Stimulated activated CD4-positive, alpha-beta T cell treated with anti-CD3 and anti-CD28 coated beads, Interleukin-15, amount 100 ng/mL, for 48 hours (primary cell): ENCODE measurements around the gene KLHL5.
"Not testable (repeated sequence)": the region's sequence is repeated elsewhere in the genome, so short reads cannot be mapped to it uniquely, and the experiment has no call there.

ENCODE experiments used
- DNase-seq, 2 donors: peaks; one replicate each; pipeline ENCODE4 v3.0.0-alpha.2; 2020; ENCODE audit warnings: low read depth in 2 of 2

Gene KLHL5

DNA sequence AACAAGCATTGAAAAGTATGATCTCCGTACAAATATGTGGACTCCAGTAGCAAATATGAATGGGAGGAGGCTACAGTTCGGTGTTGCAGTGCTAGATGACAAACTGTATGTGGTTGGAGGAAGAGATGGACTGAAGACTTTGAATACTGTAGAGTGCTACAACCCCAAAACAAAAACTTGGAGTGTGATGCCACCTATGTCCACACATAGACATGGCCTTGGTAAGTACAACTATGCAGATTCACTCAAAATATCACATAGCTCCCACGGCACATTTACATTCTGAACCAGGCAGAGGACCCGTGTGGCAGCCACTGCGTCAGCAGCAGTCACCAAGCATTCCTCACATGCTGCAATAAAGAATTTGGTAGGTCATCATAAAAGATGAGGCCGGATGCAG is 41.3 kb downstream of the KLHL5 start:
- no peak for DNase-seq

DNA sequence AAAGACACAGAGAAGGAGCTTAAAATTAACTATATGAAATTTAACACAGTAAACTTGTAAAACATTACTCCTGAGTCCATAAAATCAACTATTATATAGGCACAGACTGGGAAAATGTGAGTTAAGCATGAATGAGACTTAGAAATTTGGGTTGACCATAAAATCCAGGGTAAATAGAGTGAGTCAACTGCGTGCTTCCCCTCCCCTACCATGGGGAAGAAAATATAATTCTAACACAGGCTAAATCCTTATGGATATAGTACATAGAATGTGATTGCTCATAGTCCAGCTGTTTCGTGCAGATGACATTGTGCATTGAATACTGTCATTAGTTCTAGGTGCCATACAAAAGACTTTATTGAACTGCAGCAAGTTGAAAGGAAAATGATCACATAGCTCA is 42.2 kb downstream of the KLHL5 start:
- DNase-seq, result no peak

- DNase-seq, result no peak
These were observed 44.0 kb downstream of the KLHL5 start for GRCh38 chr4:39106011-39106410.

- no peak for DNase-seq
These were observed 52.4 kb downstream of the KLHL5 start for GRCh38 chr4:39114436-39114835.

DNA sequence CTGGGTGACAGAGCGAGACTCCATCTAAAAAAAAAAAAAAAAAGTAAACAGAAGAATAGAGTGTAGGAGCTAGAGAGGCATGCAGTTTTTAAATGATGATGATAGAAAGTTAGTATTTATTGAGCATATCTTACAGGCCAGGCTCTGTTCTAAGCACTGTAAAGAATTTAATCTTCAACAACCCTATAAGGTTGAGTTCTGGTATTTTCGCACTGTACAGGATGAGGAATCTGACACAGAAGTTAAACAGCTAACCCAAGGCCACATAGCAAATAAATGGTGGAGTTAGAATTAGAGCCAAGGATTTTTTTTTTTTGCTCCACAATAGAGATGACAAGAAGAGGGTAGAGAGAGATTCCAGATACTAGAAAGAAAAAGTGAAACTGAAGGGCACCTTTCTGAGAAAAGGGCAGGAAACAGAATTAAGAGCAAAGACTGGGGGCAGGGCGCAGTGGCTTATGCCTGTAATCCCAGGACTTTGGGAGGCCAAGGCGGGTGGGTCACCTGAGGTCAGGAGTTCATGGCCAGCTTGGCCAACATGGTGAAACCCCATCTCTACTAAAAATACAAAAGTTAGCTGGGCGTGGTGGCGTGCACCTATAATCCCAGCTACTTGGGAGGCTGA is 56.1 kb downstream of the KLHL5 start:
- DNase-seq, result no peak

DNA sequence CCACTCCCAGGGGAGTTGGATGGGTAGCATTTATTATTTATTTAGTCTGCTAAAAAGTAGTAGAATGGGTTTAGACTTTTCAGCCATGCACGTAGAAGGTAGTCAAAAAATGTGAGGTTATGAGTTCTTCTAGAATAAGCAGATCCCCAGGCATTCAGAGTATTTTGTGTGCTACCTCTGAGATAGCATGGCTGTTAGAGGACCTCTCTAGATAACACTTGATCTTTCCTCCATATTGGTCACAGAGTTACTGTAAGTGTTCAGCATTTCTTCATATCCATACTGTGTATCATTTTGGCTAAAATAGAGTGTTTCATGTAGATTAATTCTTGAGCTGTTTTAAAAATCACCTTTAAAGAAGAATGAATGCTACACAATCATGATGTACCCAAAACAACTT is 58.4 kb downstream of the KLHL5 start:
- no peak for DNase-seq

- DNase-seq, result no peak
These were observed 63.0 kb downstream of the KLHL5 start for GRCh38 chr4:39124885-39125599.

DNA sequence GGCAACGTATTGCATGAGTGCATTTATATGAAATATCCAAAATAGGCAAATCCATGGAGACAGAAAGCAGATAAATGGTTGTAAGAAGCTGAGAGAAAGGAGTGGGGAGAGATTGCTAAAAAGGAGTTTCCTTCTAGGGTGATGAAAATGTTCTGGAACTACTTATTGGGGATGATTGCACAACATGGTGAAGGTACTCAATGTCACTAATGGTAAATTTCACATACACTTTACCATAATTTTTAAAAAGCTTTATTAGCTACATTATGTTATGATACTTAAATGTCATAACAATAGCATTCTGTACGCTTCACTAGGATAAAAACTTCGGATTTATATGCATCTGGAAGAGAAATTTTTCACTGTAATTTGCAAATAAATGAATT is 63.6 kb downstream of the KLHL5 start:
- DNase-seq, result no peak

- DNase-seq, result no peak
These were observed 64.4 kb downstream of the KLHL5 start for GRCh38 chr4:39126256-39127095.

GRCh38 chr4:39133623-39134022 is 71.6 kb downstream of the KLHL5 start:
- no peak for DNase-seq

DNA sequence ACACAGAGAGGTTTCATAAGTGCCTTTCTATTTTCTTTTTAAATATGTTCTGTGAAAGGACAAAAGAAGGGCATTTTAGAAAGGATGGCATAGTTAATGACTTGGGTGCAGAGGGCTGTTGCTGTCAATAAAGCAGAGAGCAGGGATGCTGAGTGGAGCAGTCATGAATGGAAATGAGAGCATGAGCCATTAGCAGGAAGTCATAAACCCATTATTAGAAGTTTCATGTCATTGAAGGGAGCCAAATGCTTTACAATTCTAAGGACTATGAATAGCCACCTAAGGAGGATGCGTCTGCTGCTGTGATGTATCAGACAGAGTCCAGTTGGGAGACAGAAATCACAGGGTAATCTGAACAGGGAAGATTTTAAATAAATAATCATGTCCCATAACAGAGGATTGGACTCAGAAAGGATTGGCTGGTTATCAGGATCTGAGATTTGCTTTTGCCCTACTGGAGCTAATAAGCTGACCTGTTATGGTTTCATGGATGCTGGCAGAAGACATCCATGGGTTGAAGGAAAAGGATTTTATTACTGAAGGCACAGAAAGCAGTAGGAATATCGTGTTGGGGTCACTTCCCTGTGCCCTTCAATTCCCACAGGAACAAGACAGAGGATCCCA is 72.8 kb downstream of the KLHL5 start:
- DNase-seq, result no peak

- not testable (repeated sequence) for DNase-seq
These were observed 76.2 kb downstream of the KLHL5 start for GRCh38 chr4:39138227-39138626.

- DNase-seq, result no peak
These were observed 84.2 kb downstream of the KLHL5 start for GRCh38 chr4:39146211-39146610.

GRCh38 chr4:39154009-39154408 is 92.0 kb downstream of the KLHL5 start:
- DNase-seq, result no peak

GRCh38 chr4:39157520-39157919 is 95.5 kb downstream of the KLHL5 start:
- DNase-seq, result no peak

DNA sequence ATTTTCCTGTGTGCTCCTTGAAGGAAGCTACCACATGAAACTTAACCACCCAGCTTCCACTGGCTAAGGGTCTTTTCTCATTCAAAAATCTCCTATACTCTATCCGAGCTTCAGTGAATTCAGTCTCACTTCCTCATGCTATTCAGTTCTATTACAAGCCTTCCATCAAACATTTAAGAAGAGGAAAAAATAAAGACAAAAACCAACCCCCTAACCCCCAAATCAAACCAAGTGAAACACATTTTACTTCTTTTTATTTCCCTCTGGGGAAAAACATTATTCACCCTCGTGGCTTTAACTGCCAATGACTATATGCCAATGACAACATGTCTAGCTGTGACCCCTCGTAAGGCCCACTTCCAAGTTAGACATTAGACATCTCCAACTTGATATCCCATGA is 104.1 kb downstream of the KLHL5 start:
- no peak for DNase-seq

DNA sequence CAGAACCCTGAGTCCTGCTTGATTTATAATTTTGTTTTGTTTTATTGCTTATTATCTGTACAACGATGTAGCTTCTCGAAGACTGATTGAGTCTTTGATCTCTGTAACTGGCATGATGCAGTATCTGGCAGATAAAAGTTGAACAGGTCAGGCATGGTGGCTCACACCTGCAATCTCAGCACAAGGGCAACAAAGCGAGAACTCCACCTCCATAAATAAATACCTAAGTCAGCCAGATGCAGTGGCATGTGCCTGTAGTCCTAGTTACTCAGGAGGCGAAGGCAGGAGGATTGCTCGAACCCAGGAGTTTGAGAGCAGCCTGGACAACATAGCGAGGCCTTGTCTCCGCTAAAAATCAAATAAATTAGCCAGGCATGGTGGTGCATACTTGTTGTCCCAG is 104.6 kb downstream of the KLHL5 start:
- no peak for DNase-seq

GRCh38 chr4:39169426-39169825 is 107.4 kb downstream of the KLHL5 start:
- DNase-seq, result no peak

DNA sequence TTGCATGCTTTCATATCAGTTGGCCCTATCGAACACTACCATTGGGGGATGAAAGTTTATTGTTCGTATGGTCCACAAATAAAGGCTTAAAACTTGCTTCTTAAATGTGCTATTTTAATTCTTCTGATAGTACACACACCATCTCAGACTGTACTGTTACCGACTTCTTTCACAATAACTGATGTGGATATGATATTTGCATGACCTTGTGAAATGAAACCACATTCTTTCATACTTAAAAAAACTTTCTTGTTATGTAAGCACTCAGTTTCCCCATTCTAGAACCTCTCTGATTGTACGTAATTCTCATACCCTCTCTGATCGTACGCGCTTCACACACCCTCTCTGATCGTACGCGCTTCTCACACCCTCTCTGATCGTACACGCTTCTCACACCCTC is 108.3 kb downstream of the KLHL5 start:
- no peak for DNase-seq
